ENCODE results near the gene PLCH1. TPM values are rescaled to one million over a fixed set of nuclear protein-coding genes. Genes with fewer than 3 reads are reported as not detected.

Gene PLCH1
- total RNA-seq, 8 experiments from 2014 or later = 3.7 to 32.9 (median 11.2) TPM

- in situ Hi-C loops (cut with MboI; ENCODE audit: low pct_unique_long_range_greater_than_20kb in 2 of 9, low sequenced_read_pairs in 9 of 9, unreplicated experiment in 9 of 9) = no loop called here
- Histone ChIP-seq H3K27ac (no peak overlapping the region), H3K4me3 (no peak overlapping the region), H3K4me1 (replicated peaks in 1 of 2) (peaks cover 0 to 6% of the 10 kb centered on the region in 2 donors)
- no peak for ATAC-seq (replicated peaks in 6 of 8)
Measured at GRCh38 chr3:155595371-155595770, 149.5 kb downstream of the PLCH1 start.

- no peak overlapping the region for H3K27ac ChIP-seq
- H3K4me1 ChIP-seq (replicated peaks in 1 of 2) = peaks cover 0 to 6% of the 10 kb centered on the region in 2 donors
- 46 to 100% (median 85%) methylated on average over 1 to 4 of the region's 4 CpGs; no CpG with 5 or more reads in 1 of the 10 experiments for WGBS, 10 experiments
- in situ Hi-C loops (cut with MboI; ENCODE audit: low pct_unique_long_range_greater_than_20kb in 2 of 9, low sequenced_read_pairs in 9 of 9, unreplicated experiment in 9 of 9) = no loop called here
- ATAC-seq (replicated peaks in 6 of 8) = peak in 3 of 8 experiments; percentile 61 to 95 (median 75)
- no peak overlapping the region for H3K4me3 ChIP-seq
Measured at GRCh38 chr3:155594526-155595187, 150.2 kb downstream of the PLCH1 start.

GRCh38 chr3:155587581-155587980, 157.3 kb downstream of the PLCH1 start:
- peak in 2 of 8 experiments; percentile 63 to 69 for ATAC-seq (replicated peaks in 6 of 8)
- 39 to 100% (median 82%) methylated on average over 1 to 2 of the region's 2 CpGs for WGBS, 10 experiments
- Histone ChIP-seq H3K4me3 (no peak overlapping the region), H3K4me1 (replicated peaks in 1 of 2) (no peaks in the 10 kb centered on the region), H3K27ac (no peak overlapping the region)
- in situ Hi-C loops (cut with MboI; ENCODE audit: low pct_unique_long_range_greater_than_20kb in 2 of 9, low sequenced_read_pairs in 9 of 9, unreplicated experiment in 9 of 9) = no loop called here

- 58 to 100% (median 88%) methylated on average over 1 to 2 of the region's 2 CpGs; no CpG with 5 or more reads in 1 of the 10 experiments for WGBS, 10 experiments
- H3K27ac ChIP-seq = no peak overlapping the region
- ATAC-seq (replicated peaks in 6 of 8) = no peak
Measured at GRCh38 chr3:155585384-155585783, 159.5 kb downstream of the PLCH1 start.

GRCh38 chr3:155581579-155581978, 163.3 kb downstream of the PLCH1 start:
- H3K4me1 ChIP-seq (replicated peaks in 1 of 2) = no peaks in the 10 kb centered on the region
- H3K27ac ChIP-seq = no peak overlapping the region
- in situ Hi-C loops (cut with MboI; ENCODE audit: low pct_unique_long_range_greater_than_20kb in 2 of 9, low sequenced_read_pairs in 9 of 9, unreplicated experiment in 9 of 9) = no loop called here
- 52 to 100% (median 87%) methylated on average over 2 to 10 of the region's 10 CpGs; no CpG with 5 or more reads in 1 of the 10 experiments for WGBS, 10 experiments
- no peak for ATAC-seq (replicated peaks in 6 of 8)
- H3K4me3 ChIP-seq = no peak overlapping the region

More at GRCh38 chr3:155585384-155585783, 159.5 kb downstream of the PLCH1 start:
- H3K4me1 ChIP-seq (replicated peaks in 1 of 2) = no peaks in the 10 kb centered on the region
- in situ Hi-C loops (cut with MboI; ENCODE audit: low pct_unique_long_range_greater_than_20kb in 2 of 9, low sequenced_read_pairs in 9 of 9, unreplicated experiment in 9 of 9) = no loop called here
- H3K4me3 ChIP-seq = no peak overlapping the region

- Histone ChIP-seq H3K4me3 (no peak overlapping the region), H3K4me1 (replicated peaks in 1 of 2) (no peaks in the 10 kb centered on the region), H3K27ac (no peak overlapping the region)
- peak in 1 of 8 experiments; percentile 40 for ATAC-seq (replicated peaks in 6 of 8)
- WGBS, 10 experiments = 0 to 80% (median 24%) methylated on average over 1 of the region's 1 CpG; no CpG with 5 or more reads in 2 of the 10 experiments
- in situ Hi-C loops (cut with MboI; ENCODE audit: low pct_unique_long_range_greater_than_20kb in 2 of 9, low sequenced_read_pairs in 9 of 9, unreplicated experiment in 9 of 9) = no loop called here
Measured at GRCh38 chr3:155572085-155572484, 172.8 kb downstream of the PLCH1 start.

- H3K4me1 ChIP-seq (replicated peaks in 1 of 2) = no peaks in the 10 kb centered on the region
- in situ Hi-C loops (cut with MboI; ENCODE audit: low pct_unique_long_range_greater_than_20kb in 2 of 9, low sequenced_read_pairs in 9 of 9, unreplicated experiment in 9 of 9) = no loop called here
- ATAC-seq (replicated peaks in 6 of 8) = no peak
- no peak overlapping the region for H3K27ac ChIP-seq
- no peak overlapping the region for H3K4me3 ChIP-seq
- WGBS, 10 experiments = 20 to 100% (median 92%) methylated on average over 2 to 3 of the region's 3 CpGs
Measured at GRCh38 chr3:155568295-155568694, 176.6 kb downstream of the PLCH1 start.

- Histone ChIP-seq H3K4me1 (replicated peaks in 1 of 2) (no peaks in the 10 kb centered on the region), H3K4me3 (no peak overlapping the region), H3K27ac (no peak overlapping the region)
- WGBS, 10 experiments = 17 to 78% (median 40%) methylated on average over 1 of the region's 1 CpG; no CpG with 5 or more reads in 3 of the 10 experiments
- ATAC-seq (replicated peaks in 6 of 8) = no peak
- in situ Hi-C loops (cut with MboI; ENCODE audit: low pct_unique_long_range_greater_than_20kb in 2 of 9, low sequenced_read_pairs in 9 of 9, unreplicated experiment in 9 of 9) = no loop called here
Measured at GRCh38 chr3:155560594-155560993, 184.3 kb downstream of the PLCH1 start.

GRCh38 chr3:155560135-155560534, 184.7 kb downstream of the PLCH1 start:
- in situ Hi-C loops (cut with MboI; ENCODE audit: low pct_unique_long_range_greater_than_20kb in 2 of 9, low sequenced_read_pairs in 9 of 9, unreplicated experiment in 9 of 9) = no loop called here
- no peak overlapping the region for H3K27ac ChIP-seq
- H3K4me3 ChIP-seq = no peak overlapping the region
- peak in 1 of 8 experiments; percentile 48 for ATAC-seq (replicated peaks in 6 of 8)
- WGBS, 10 experiments = 60 to 100% (median 86%) methylated on average over 1 of the region's 1 CpG; no CpG with 5 or more reads in 5 of the 10 experiments
- no peaks in the 10 kb centered on the region for H3K4me1 ChIP-seq (replicated peaks in 1 of 2)

GRCh38 chr3:155556531-155556930, 188.3 kb downstream of the PLCH1 start:
- Histone ChIP-seq H3K4me1 (replicated peaks in 1 of 2) (no peaks in the 10 kb centered on the region), H3K4me3 (no peak overlapping the region), H3K27ac (no peak overlapping the region)
- 0 to 100% (median 75%) methylated on average over 2 to 4 of the region's 4 CpGs; no CpG with 5 or more reads in 2 of the 10 experiments for WGBS, 10 experiments
- in situ Hi-C loops (cut with MboI; ENCODE audit: low pct_unique_long_range_greater_than_20kb in 2 of 9, low sequenced_read_pairs in 9 of 9, unreplicated experiment in 9 of 9) = no loop called here
- peak in 1 of 8 experiments; percentile 81 for ATAC-seq (replicated peaks in 6 of 8)

- in situ Hi-C loops (cut with MboI; ENCODE audit: low pct_unique_long_range_greater_than_20kb in 2 of 9, low sequenced_read_pairs in 9 of 9, unreplicated experiment in 9 of 9) = no loop called here
- no peaks in the 10 kb centered on the region for H3K4me1 ChIP-seq (replicated peaks in 1 of 2)
- 29 to 100% (median 72%) methylated on average over 1 to 2 of the region's 2 CpGs; no CpG with 5 or more reads in 1 of the 10 experiments for WGBS, 10 experiments
- no peak overlapping the region for H3K4me3 ChIP-seq
- no peak for ATAC-seq (replicated peaks in 6 of 8)
- no peak overlapping the region for H3K27ac ChIP-seq
Measured at GRCh38 chr3:155555479-155556060, 189.3 kb downstream of the PLCH1 start.

GRCh38 chr3:155554777-155555451, 190.0 kb downstream of the PLCH1 start:
- Histone ChIP-seq H3K4me1 (replicated peaks in 1 of 2) (no peaks in the 10 kb centered on the region), H3K4me3 (no peak overlapping the region), H3K27ac (no peak overlapping the region)
- in situ Hi-C loops (cut with MboI; ENCODE audit: low pct_unique_long_range_greater_than_20kb in 2 of 9, low sequenced_read_pairs in 9 of 9, unreplicated experiment in 9 of 9) = no loop called here
- WGBS, 10 experiments = 14 to 93% (median 57%) methylated on average over 1 to 4 of the region's 4 CpGs; no CpG with 5 or more reads in 2 of the 10 experiments
- no peak for ATAC-seq (replicated peaks in 6 of 8)

GRCh38 chr3:155553780-155554179, 191.1 kb downstream of the PLCH1 start:
- in situ Hi-C loops (cut with MboI; ENCODE audit: low pct_unique_long_range_greater_than_20kb in 2 of 9, low sequenced_read_pairs in 9 of 9, unreplicated experiment in 9 of 9) = no loop called here
- 50 to 100% (median 80%) methylated on average over 1 to 4 of the region's 4 CpGs for WGBS, 10 experiments
- no peak for ATAC-seq (replicated peaks in 6 of 8)
- Histone ChIP-seq H3K27ac (no peak overlapping the region), H3K4me1 (replicated peaks in 1 of 2) (no peaks in the 10 kb centered on the region), H3K4me3 (no peak overlapping the region)

All from motor neuron (in vitro differentiated cells).